NCI-H128 (cell line): ENCODE data around the gene MPDZ.

ENCODE experiments used
- DNase-seq: peaks from one replicate; lab custom pipeline; 2025; ENCODE audit not compliant: unreplicated experiment; lab: John Stamatoyannopoulos, UW

MPDZ gene

GRCh38 chr9:13142776-13143175, 136.7 kb downstream of the MPDZ start:
- DNase-seq, result no peak

GRCh38 chr9:13141629-13142028, 137.9 kb downstream of the MPDZ start:
- DNase-seq, result no peak

DNA sequence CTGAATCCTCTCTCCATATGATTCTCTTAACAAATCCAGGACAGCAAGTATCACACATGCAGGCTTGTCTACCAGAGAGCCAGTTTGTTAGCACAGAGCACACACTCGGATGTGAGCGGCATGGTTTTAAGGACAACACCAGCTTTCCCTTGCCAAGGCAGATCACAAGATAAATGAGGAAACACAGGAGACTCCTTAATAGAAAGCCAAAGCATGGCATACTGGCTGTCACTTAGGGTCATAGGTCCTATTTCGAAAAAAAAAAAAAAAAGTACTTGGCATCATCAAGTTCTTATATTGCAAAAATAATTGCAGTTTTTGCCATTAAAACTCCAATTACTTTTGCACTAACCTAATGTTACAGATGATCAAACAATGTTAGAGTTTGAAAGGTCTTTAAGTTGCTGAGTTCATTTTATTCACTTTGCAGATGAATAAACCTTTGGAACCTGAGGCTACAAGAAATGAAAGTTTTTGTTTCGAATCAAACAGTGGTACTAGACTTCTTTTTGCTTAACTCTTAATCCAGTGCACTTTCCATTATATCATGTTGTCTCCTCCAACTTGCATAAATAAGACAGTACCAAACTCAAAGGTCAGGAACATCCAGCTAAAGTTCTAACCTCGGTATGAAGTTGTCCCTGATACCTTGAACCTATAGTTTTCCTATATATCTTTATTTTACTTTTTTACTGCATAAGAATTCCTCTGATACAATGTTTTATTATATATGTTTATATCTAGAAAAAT, 138.5 kb downstream of the MPDZ start:
- no peak for DNase-seq

GRCh38 chr9:13139641-13140171, 139.8 kb downstream of the MPDZ start:
- DNase-seq, result no peak

GRCh38 chr9:13137426-13137825, 142.1 kb downstream of the MPDZ start:
- no peak for DNase-seq

GRCh38 chr9:13131991-13132390, 147.5 kb downstream of the MPDZ start:
- no peak for DNase-seq

DNA sequence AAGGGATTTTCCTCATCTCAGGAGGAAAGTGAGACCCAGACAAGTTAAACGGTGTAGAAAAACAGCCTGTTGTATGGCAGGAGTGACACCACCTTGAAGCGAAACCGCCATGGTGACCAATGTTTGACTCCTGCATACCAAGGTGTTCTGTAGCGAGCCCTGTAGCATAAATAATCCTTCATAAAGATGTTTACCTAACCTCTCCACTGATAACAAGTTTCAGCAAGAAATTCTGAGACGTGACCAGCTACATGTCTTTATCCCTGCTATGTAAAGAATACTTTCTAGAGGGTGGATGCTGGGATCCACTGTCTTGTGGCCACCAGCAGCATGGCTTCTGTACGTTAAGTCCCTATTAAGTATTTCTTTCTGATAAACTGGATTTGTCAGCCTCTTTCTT, 148.1 kb downstream of the MPDZ start:
- no peak for DNase-seq

DNA sequence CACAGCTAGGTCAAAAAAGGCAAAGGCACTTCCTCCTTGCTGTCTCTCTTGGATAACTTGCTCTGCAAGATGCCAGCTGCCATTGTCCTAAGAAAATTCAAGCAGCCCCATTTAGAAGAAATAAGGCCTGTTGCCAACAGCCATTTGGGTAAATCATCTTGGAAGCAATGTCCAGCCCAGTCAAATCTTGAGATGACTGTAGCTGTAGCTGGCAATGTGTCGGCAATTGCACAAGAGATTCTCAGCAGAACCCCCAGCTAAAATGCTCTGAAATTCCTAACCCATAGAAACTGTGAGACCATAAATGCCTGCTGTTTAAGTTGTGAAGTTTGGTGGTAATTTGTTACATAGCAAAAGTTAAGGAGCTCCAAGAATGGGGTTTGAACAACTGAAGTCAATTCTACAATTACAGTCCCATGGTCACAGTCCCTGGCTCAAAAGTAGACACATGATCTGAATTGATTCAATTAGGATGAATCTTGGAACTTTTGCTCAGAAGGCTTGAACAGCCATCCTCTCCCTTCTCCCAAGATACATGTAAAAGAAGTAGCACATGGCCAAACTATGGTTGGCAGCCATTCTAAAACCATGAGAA, 151.1 kb downstream of the MPDZ start:
- no peak for DNase-seq

GRCh38 chr9:13127131-13127530, 152.4 kb downstream of the MPDZ start:
- no peak for DNase-seq

DNA sequence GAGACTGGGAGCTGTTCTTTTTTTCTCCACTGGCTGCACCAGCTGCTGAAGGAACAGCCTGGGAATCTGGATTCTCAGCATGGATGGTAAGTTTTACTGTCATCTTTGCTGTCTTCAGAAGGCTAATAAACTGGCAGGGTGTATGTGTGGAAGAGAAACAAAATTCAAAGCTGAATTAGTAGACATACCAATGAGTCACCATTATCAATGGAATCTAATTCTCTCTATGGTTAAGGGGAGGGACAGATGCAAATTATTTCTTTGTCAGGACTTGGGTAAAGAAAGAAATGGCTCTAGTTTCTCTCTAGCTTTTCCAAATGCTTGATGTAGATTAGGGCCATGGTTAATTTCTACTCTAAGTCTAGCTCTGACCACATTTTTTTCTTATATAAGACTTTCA, 154.2 kb downstream of the MPDZ start:
- DNase-seq, result no peak

DNA sequence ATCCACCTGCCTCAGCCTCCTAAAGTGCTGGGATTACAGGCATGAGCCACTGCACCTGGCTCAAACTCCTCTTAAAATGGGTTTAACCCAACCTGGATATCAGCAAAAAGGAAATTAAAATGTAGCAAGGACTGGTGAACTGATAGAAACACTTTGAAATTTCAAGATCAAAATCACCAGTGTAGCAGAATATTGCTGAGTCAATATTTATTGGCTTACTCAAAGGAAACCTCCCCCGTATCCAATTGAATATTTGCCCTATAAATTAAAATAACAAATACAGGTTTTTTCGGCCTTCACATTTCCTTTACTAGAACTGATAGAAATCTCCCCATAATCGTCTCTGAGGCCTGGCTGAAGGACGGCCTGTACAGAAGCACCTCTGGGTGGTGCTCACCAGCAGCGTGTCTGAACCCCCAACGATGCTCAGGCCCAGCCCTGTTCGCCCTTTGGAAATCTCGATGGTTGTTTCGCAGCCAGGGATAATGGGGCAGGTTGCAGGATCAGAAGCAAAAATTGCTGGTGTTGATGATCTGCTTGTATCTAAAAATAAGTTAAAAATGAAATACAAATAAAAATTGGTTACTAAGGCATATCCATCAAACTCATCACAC, 156.6 kb downstream of the MPDZ start:
- no peak for DNase-seq

DNA sequence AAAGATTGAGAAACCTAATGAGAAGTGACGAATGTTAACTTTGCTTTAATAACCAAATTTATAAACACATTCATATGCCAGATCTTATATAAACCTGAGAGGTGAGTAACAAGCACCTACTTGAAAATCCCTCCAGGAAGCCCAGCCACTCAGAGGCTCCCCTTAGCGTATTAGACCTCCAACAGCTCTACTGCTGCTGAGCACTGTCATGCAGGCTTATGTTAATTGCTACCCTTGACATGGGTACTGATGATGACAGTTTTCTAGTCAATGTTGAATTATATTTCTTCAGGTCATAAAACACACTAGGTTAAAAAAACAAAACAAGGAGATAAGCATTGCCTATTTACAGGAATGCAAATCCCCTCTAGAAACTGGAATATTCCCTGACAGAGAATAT, 161.2 kb downstream of the MPDZ start:
- DNase-seq, result no peak

GRCh38 chr9:13116292-13116691, 163.2 kb downstream of the MPDZ start:
- no peak for DNase-seq

DNA sequence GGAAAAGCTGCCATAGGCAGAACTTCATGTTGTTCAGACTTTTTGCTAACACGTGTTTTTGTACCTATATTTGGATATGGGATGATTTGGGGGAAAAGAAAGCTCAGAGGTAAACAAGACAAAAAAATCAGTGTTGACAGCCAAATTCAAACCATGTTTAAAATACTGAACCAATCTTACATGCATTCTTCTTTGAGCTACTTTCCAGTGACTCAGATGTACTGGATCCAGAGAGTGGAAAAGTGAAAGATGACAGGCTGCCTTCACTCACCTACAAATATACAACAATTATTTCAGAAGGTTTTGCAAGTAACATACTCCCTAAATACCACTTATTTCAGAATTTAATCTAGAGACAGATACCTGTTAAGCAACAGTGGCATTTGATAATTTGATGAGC, 165.7 kb downstream of the MPDZ start:
- DNase-seq, result no peak

DNA sequence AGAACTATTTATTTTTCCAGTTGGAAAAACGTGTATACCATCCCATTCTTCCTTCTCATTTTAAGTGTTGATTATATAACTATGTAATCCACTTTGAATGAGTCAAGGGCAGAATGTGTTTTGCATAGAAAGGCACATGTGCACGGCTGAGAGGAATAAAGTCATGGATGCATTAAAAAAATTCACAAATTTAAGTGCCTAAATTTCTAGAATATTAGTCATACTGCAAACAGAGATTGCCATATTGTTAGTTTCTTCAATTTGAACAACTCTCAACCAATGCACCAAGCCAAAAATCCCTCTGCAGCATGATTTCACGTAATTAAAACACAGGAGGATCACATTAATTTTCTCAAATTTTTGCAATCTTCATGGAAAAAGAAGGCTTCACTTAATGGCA, 166.3 kb downstream of the MPDZ start:
- no peak for DNase-seq

- DNase-seq, result no peak
Observed at GRCh38 chr9:13111778-13112177, 167.7 kb downstream of the MPDZ start.

DNA sequence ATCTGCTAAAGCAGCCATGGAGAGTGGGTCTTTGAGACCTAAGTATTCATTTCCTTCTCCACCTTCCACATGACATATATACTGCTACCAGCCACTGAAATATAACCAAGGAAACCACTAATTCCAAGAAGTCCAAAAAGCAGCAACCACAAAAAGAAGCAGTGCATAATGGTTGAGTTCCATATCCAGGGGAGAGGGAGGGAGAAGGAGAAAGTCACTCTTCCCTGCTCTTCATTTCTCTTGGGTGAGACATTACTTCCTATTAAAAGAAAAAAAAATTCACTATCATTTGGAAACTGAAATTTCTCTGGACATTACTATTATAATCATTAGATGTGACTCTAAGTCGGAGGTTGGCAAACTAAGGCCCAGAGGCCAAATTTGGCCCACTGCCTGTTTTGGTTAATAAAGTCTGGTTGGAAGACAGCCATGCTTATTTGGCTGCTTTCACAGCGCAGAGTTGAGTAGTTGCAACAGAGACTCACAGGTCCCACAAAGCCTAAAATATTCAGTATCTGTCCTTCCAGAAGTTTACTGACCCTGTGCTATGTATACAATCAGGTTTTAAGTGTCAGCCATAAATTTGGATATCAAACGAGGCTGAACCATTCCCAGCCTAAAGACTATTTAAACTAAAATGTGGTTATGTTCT, 168.6 kb downstream of the MPDZ start:
- DNase-seq, result no peak

- DNase-seq, result no peak
Observed at GRCh38 chr9:13109781-13110180, 169.7 kb downstream of the MPDZ start.

GRCh38 chr9:13107008-13107407, 172.5 kb downstream of the MPDZ start:
- no peak for DNase-seq

DNA sequence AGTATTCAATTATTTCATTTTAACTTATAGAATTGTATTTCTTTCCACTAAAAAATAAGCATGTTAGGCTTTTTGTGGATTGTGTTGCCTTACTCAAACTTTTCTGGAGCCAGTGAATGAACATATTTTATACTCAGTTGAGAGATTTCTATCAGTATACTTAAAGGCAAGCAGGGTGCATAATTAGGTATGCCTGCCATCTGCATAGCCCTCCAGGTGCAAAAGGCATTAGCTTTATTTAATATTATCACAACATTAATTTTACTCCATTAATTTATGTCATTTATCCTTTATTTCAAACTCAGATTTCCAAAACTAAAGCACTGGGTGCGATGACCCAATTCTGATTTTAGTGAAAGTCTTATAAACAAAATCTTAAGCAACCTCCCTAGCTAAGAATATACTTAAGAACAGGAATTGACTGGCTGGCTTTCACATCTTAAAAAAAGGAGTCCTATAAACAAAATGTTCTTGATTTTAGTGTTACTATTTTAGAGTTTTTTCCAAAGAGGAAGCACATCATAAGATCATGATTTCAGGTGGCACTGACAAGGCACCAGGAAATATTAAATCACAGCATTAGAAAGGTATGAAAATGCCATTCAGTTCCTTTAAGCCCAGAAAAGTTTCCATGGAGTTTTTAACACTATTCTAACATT, 178.4 kb downstream of the MPDZ start:
- no peak for DNase-seq

GRCh38 chr9:13095056-13095455, 184.4 kb downstream of the MPDZ start:
- no peak for DNase-seq
